Mesenchymal stem cell (in vitro differentiated cells and primary cell): ENCODE results near the gene INSRR.

ENCODE experiments used
- DNase-seq: peaks from one replicate; pipeline ENCODE4 v3.0.0-alpha.2; 2013
- H2AFZ ChIP-seq: one replicate; pipeline ENCODE4 v1.6.1; 2013; ENCODE audit warnings: low read depth, mild to moderate bottlenecking, control low read depth, inconsistent platforms, low read length, moderate library complexity
- H2AK5ac ChIP-seq: 2 replicates; pipeline ENCODE4 v1.6.1; 2013; ENCODE audit warnings: low read length, moderate library complexity, mild to moderate bottlenecking, inconsistent platforms; ENCODE audit not compliant: severe bottlenecking
- H2BK120ac ChIP-seq: one replicate; pipeline ENCODE4 v1.6.1; 2013; ENCODE audit warnings: low read depth, mild to moderate bottlenecking, inconsistent platforms, low read length, moderate library complexity
- H2BK12ac ChIP-seq, 2 experiments: one replicate each; pipeline ENCODE4 v1.6.1; 2013; ENCODE audit warnings: inconsistent platforms in 2 of 2, low read length in 2 of 2, mild to moderate bottlenecking in 2 of 2, moderate library complexity in 2 of 2, control low read depth in 1 of 2
- H2BK15ac ChIP-seq: one replicate; pipeline ENCODE4 v1.6.1; 2013; ENCODE audit warnings: mild to moderate bottlenecking, low read depth, inconsistent platforms; ENCODE audit not compliant: poor library complexity, severe bottlenecking
- H2BK5ac ChIP-seq: 2 replicates; pipeline ENCODE4 v1.6.1; 2013; ENCODE audit warnings: low read depth, mild to moderate bottlenecking, low read length, control low read depth, inconsistent platforms; ENCODE audit not compliant: poor library complexity, severe bottlenecking
- H3K14ac ChIP-seq, 2 experiments: one replicate each; pipeline ENCODE4 v1.6.1; 2013; ENCODE audit warnings: inconsistent platforms in 2 of 2, low read length in 2 of 2, control low read depth in 1 of 2, mild to moderate bottlenecking in 1 of 2, moderate library complexity in 1 of 2
- H3K18ac ChIP-seq, 2 experiments: one replicate each; pipeline ENCODE4 v1.6.1; 2013; ENCODE audit warnings: inconsistent platforms in 2 of 2, low read length in 2 of 2, control low read depth in 1 of 2, low read depth in 1 of 2, mild to moderate bottlenecking in 1 of 2
- H3K23ac ChIP-seq, 2 experiments: one replicate each; pipeline ENCODE4 v1.6.1; 2013; ENCODE audit warnings: inconsistent platforms in 2 of 2, low read length in 2 of 2, mild to moderate bottlenecking in 2 of 2, moderate library complexity in 2 of 2, control low read depth in 1 of 2
- H3K27ac ChIP-seq: 2 replicates; pipeline ENCODE4 v1.5.1; 2013; ENCODE audit warnings: mild to moderate bottlenecking, moderate library complexity, low read length, control low read depth, inconsistent platforms; ENCODE audit not compliant: poor library complexity, severe bottlenecking
- H3K27me3 ChIP-seq, 2 experiments: 2 replicates each; pipeline versions ENCODE4 v1.6.1 to v1.7.0; 2013; ENCODE audit warnings: low read length in 2 of 2, mild to moderate bottlenecking in 2 of 2, moderate library complexity in 2 of 2, control low read depth in 1 of 2, inconsistent platforms in 1 of 2; ENCODE audit not compliant: control insufficient read depth in 1 of 2, insufficient read depth in 1 of 2
- H3K36me3 ChIP-seq, 2 experiments: 2 replicates each; pipeline versions ENCODE4 v1.6.1 to v1.7.0; 2013; ENCODE audit warnings: low read length in 2 of 2, control low read depth in 1 of 2, inconsistent platforms in 1 of 2, low read depth in 1 of 2, mild to moderate bottlenecking in 1 of 2; ENCODE audit not compliant: insufficient read depth in 2 of 2, control insufficient read depth in 1 of 2
- H3K4ac ChIP-seq, 2 experiments: one replicate each; pipeline ENCODE4 v1.6.1; 2013; ENCODE audit warnings: inconsistent platforms in 2 of 2, low read length in 2 of 2, mild to moderate bottlenecking in 2 of 2, moderate library complexity in 2 of 2, control low read depth in 1 of 2, low read depth in 1 of 2
- H3K4me1 ChIP-seq: 2 replicates; pipeline ENCODE4 v1.6.1; 2013; ENCODE audit warnings: low read depth, low read length, control low read depth; ENCODE audit not compliant: control insufficient read depth, insufficient read depth
- H3K4me2 ChIP-seq: 2 replicates; pipeline ENCODE4 v1.6.1; 2013; ENCODE audit warnings: low read length, mild to moderate bottlenecking, inconsistent platforms; ENCODE audit not compliant: poor library complexity, severe bottlenecking
- H3K4me3 ChIP-seq, 2 experiments: 2 replicates each; pipeline versions ENCODE4 v1.5.1 to v1.7.0; 2013; ENCODE audit warnings: low read length in 2 of 2, mild to moderate bottlenecking in 2 of 2, control low read depth in 1 of 2, low read depth in 1 of 2; ENCODE audit not compliant: insufficient read depth in 1 of 2
- H3K79me1 ChIP-seq: replicated peaks from 2 replicates; pipeline ENCODE4 v1.6.1; 2013; ENCODE audit warnings: mild to moderate bottlenecking, control low read depth, low read length, inconsistent platforms; ENCODE audit not compliant: poor library complexity, severe bottlenecking
- H3K9ac ChIP-seq: 2 replicates; pipeline ENCODE4 v1.7.0; 2013; ENCODE audit warnings: mild to moderate bottlenecking, low read length, moderate library complexity
- H3K9me3 ChIP-seq: 2 replicates; pipeline ENCODE4 v1.7.0; 2013; ENCODE audit warnings: mild to moderate bottlenecking, low read length; ENCODE audit not compliant: control insufficient read depth
- H4K8ac ChIP-seq: one replicate; pipeline ENCODE4 v1.6.1; 2013; ENCODE audit warnings: inconsistent platforms, mild to moderate bottlenecking, low read length, moderate library complexity
- H4K91ac ChIP-seq: one replicate; pipeline ENCODE4 v1.6.1; 2013; ENCODE audit warnings: mild to moderate bottlenecking, low read length, inconsistent platforms
- WGBS: methylation state at CpG from one replicate; pipeline ENCODE4 v1.1.7; 2013; ENCODE audit warnings: mixed read lengths; 5-methylcytosine and 5-hydroxymethylcytosine counted together

INSRR gene

DNA sequence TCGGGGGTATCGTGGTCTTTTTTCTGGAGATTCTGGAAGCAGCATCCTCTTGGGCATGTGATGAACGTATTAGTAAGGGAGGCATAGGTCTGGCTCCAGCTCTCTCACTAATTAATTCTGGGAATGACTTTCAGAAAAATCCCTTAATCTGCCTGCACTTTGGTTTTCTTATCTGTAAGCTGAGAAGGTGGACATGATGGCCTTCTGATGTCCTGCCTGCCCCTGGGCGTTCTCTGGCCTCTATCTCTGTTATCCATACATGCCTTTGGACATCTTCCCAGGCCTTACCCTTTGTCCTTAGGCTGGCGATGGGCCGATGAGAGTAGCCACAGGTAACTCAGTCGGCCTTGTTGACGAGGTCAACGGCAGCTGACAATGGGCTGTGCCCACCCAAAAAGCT, 10.5 kb upstream of the INSRR start:
- no peak overlapping the region for H3K14ac ChIP-seq
- no peak overlapping the region for H2BK15ac ChIP-seq
- H3K23ac ChIP-seq, result no peak overlapping the region
- H3K27ac ChIP-seq, result no peak overlapping the region
- H2AK5ac ChIP-seq, result no peak overlapping the region
- H4K8ac ChIP-seq, result no peak overlapping the region
- DNase-seq, result no peak
- H3K79me1 ChIP-seq, result no peaks in the 10 kb centered on the region
- 90% methylated on average over 9 of the region's 9 CpGs for WGBS
- H2BK12ac ChIP-seq, result no peak overlapping the region
- no peak overlapping the region for H2BK5ac ChIP-seq
- peaks cover 4% of the 10 kb centered on the region for H3K4me1 ChIP-seq
- no peak overlapping the region for H4K91ac ChIP-seq
- H3K4me3 ChIP-seq, result no peak overlapping the region
- no peak overlapping the region for H3K4me2 ChIP-seq
- H3K9me3 ChIP-seq, result no peaks in the 10 kb centered on the region
- H3K9ac ChIP-seq, result no peak overlapping the region
- no peak overlapping the region for H3K4ac ChIP-seq
- H2AFZ ChIP-seq, result no peak overlapping the region
- H3K36me3 ChIP-seq, result no peaks in the 10 kb centered on the region
- H2BK120ac ChIP-seq, result no peak overlapping the region
- no peak overlapping the region for H3K18ac ChIP-seq
- peaks cover 18 to 27% of the 10 kb centered on the region in 2 experiments for H3K27me3 ChIP-seq

DNA sequence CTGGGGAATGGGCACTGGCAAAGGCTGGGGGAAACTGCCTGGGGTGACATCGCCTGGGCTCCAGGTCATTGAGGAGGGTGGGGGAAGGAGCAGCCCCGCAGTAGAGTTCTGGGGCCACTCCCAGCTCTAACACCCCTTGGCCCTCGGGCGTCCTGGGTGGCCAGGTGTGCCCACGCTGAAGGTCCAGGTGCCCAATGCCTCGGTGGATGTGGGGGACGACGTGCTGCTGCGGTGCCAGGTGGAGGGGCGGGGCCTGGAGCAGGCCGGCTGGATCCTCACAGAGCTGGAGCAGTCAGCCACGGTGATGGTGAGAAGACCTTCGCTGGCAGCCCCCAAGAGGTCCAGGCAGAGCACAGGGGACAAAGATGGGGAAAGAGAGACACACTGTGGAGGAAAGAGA, 9.4 kb upstream of the INSRR start:
- H2BK5ac ChIP-seq, result no peak overlapping the region
- no peak overlapping the region for H3K18ac ChIP-seq
- H3K14ac ChIP-seq, result peak overlapping the region in 1 of 2 experiments; percentile 36
- no peaks in the 10 kb centered on the region for H3K9me3 ChIP-seq
- H2BK15ac ChIP-seq, result no peak overlapping the region
- H3K4me2 ChIP-seq, result no peak overlapping the region
- no peak overlapping the region for H2BK12ac ChIP-seq
- H3K4me3 ChIP-seq, result no peak overlapping the region
- H4K8ac ChIP-seq, result no peak overlapping the region
- H3K27me3 ChIP-seq, result peaks cover 25 to 31% of the 10 kb centered on the region in 2 experiments
- H2BK120ac ChIP-seq, result no peak overlapping the region
- H3K27ac ChIP-seq, result no peak overlapping the region
- no peaks in the 10 kb centered on the region for H3K79me1 ChIP-seq
- no peak for DNase-seq
- 79% methylated on average over 13 of the region's 13 CpGs for WGBS
- H3K23ac ChIP-seq, result no peak overlapping the region
- no peak overlapping the region for H2AFZ ChIP-seq
- no peak overlapping the region for H3K9ac ChIP-seq
- peaks cover 4% of the 10 kb centered on the region for H3K4me1 ChIP-seq
- no peak overlapping the region for H2AK5ac ChIP-seq
- no peak overlapping the region for H4K91ac ChIP-seq
- no peak overlapping the region for H3K4ac ChIP-seq
- no peaks in the 10 kb centered on the region for H3K36me3 ChIP-seq

DNA sequence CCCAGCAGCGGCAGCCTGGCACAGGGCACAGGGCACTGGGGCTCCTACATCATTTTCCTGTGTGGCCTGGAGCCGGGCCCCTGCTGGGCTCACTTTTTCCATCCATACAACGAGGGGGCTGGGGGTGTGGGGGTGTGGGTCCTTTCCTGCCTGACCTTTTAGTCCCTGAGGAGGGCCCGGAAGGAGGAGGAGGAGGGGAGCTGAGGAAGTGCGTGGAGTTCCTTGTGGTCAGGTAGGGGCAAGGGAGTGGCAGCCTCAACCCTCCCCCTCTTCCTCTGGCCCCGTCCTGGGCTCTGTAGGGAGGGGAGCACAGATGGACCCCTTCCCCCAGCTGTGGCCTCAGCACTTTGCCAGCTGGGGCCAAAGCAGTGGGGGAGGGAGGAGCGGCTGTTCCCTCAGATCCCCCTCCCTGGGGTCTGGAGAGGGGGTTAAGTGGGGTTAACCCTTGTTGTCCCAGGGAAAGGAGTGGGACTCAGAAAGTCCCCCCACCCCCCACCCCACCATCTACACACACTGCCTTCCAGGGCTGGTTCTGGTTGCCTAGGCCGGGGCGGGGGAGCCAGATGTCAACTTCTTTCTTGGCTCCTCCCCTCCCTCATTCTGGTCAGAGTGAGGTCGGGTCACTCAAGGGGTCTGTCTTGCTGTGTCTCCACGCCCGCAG, 7.5 kb upstream of the INSRR start:
- Histone ChIP-seq H4K91ac (no peak overlapping the region), H3K4ac (no peak overlapping the region), H4K8ac (no peak overlapping the region), H3K23ac (no peak overlapping the region), H3K27me3 (peaks cover 43 to 51% of the 10 kb centered on the region in 2 experiments), H3K9me3 (no peaks in the 10 kb centered on the region), H3K4me2 (no peak overlapping the region), H3K9ac (no peak overlapping the region), H3K4me1 (peaks cover 4% of the 10 kb centered on the region), H3K27ac (no peak overlapping the region), H2BK12ac (no peak overlapping the region), H2BK120ac (no peak overlapping the region), H2AFZ (no peak overlapping the region), H2BK5ac (no peak overlapping the region), H3K18ac (no peak overlapping the region), H3K79me1 (no peaks in the 10 kb centered on the region), H2AK5ac (no peak overlapping the region), H3K36me3 (no peaks in the 10 kb centered on the region), H3K4me3 (no peak overlapping the region), H3K14ac (no peak overlapping the region), H2BK15ac (no peak overlapping the region)
- no peak for DNase-seq
- 31% methylated on average over 8 of the region's 12 CpGs for WGBS

DNA sequence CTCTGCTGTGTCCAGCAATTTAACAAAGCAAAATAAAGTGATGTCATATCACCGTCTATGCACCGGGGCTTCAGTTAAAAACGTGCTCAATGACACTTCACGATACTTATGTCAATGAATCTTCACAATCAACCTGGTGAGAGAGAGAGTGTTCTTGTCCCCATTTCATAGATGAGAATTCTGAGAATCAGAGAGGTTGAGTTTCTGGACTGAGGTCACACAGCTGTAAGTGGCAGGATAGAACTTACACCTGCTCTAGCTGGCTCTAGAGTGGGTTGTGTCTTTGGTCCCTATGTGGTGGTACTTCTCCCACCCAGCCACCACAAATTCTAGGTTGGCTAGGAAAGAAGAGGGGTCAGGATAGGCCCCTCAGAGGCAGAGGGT, 6.9 kb upstream of the INSRR start:
- no peak overlapping the region for H4K8ac ChIP-seq
- H3K9me3 ChIP-seq, result no peaks in the 10 kb centered on the region
- H3K79me1 ChIP-seq, result no peaks in the 10 kb centered on the region
- no peak for DNase-seq
- no peak overlapping the region for H3K14ac ChIP-seq
- no peak overlapping the region for H3K23ac ChIP-seq
- no peak overlapping the region for H2BK120ac ChIP-seq
- peaks cover 48 to 55% of the 10 kb centered on the region in 2 experiments for H3K27me3 ChIP-seq
- no peak overlapping the region for H2BK15ac ChIP-seq
- peaks cover 8% of the 10 kb centered on the region for H3K4me1 ChIP-seq
- no peak overlapping the region for H2AK5ac ChIP-seq
- H3K27ac ChIP-seq, result no peak overlapping the region
- no peak overlapping the region for H3K4me2 ChIP-seq
- H2BK5ac ChIP-seq, result no peak overlapping the region
- H4K91ac ChIP-seq, result no peak overlapping the region
- H2BK12ac ChIP-seq, result no peak overlapping the region
- no peaks in the 10 kb centered on the region for H3K36me3 ChIP-seq
- WGBS, result 84% methylated on average over 4 of the region's 4 CpGs
- H3K9ac ChIP-seq, result no peak overlapping the region
- no peak overlapping the region for H3K18ac ChIP-seq
- H2AFZ ChIP-seq, result no peak overlapping the region
- H3K4ac ChIP-seq, result no peak overlapping the region
- no peak overlapping the region for H3K4me3 ChIP-seq
